ENCODE data around the gene MBL2. TPM values are rescaled to one million over a fixed set of nuclear protein-coding genes. Genes with fewer than 3 reads are reported as not detected.

The MBL2 gene
- total RNA-seq, 1 experiment from 2014 or later = not detected

DNA sequence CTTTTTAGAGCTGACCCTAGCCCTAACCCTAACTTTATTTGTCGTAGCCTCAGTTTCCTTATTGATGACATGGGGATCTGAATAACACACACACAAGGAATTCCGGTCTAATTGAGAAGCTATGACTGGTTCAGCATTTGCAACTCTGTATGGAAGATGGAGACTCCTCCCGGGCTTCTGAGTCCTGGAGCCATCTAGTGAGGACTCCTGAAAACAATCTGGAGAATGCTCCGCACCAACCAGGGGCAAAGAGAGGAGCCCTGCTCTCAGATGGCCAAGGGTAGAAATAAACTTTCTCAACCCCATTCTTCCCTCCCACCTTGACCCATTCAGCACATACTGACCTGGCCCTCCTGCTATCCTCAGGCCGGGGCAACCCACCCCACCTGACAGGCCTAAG, 26.4 kb downstream of the MBL2 start:
- Histone ChIP-seq H3K9me2 (replicated peaks; ENCODE audit: low read length) (no peaks in the 10 kb centered on the region), H3K9me3 (ENCODE audit: low read length) (no peaks in the 10 kb centered on the region), H2AFZ (ENCODE audit: low read length) (no peak overlapping the region), H3K4me3 (ENCODE audit: low read length) (no peak overlapping the region), H3K9ac (ENCODE audit: low read length) (no peak overlapping the region), H3F3A (ENCODE audit: low read length, unreplicated experiment) (no peaks in the 10 kb centered on the region), H3K79me2 (ENCODE audit: low read length) (no peaks in the 10 kb centered on the region), H4K20me1 (ENCODE audit: low read length) (no peaks in the 10 kb centered on the region), H3K36me3 (ENCODE audit: low read depth, low read length) (no peaks in the 10 kb centered on the region), H3K27me3 (ENCODE audit: low read length) (no peaks in the 10 kb centered on the region), H3K4me2 (ENCODE audit: low read length) (no peak overlapping the region), H3K4me1 (ENCODE audit: insufficient read depth, low read length) (no peaks in the 10 kb centered on the region), H3K27ac (ENCODE audit: low read length) (no peak overlapping the region)
- POLR2A ChIA-PET (ENCODE audit: unreplicated experiment) = interaction anchor here (0.6 kb wide), 1 partner anchor 10 kb away, joined by 3 read pairs; no protein-coding TSS in a partner anchor
- TF ChIP-seq, protein P1, sequence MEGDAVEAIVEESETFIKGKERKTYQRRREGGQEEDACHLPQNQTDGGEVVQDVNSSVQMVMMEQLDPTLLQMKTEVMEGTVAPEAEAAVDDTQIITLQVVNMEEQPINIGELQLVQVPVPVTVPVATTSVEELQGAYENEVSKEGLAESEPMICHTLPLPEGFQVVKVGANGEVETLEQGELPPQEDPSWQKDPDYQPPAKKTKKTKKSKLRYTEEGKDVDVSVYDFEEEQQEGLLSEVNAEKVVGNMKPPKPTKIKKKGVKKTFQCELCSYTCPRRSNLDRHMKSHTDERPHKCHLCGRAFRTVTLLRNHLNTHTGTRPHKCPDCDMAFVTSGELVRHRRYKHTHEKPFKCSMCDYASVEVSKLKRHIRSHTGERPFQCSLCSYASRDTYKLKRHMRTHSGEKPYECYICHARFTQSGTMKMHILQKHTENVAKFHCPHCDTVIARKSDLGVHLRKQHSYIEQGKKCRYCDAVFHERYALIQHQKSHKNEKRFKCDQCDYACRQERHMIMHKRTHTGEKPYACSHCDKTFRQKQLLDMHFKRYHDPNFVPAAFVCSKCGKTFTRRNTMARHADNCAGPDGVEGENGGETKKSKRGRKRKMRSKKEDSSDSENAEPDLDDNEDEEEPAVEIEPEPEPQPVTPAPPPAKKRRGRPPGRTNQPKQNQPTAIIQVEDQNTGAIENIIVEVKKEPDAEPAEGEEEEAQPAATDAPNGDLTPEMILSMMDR (conservative IDR thresholded peaks at IDR 0.05; ENCODE audit: low read depth, low read length) = no peak
- TF ChIP-seq EZH2 (IDR thresholded peaks at IDR 0.05; ENCODE audit: low read length, unreplicated experiment) = no peak
- intact Hi-C loops (cut with micrococcal nuclease) = no loop called here
- ATAC-seq (no peak), DNase-seq (no peak)
- CTCF ChIA-PET = no interaction called here
- no TSS peak for BruUV-seq (replicated peaks)

DNA sequence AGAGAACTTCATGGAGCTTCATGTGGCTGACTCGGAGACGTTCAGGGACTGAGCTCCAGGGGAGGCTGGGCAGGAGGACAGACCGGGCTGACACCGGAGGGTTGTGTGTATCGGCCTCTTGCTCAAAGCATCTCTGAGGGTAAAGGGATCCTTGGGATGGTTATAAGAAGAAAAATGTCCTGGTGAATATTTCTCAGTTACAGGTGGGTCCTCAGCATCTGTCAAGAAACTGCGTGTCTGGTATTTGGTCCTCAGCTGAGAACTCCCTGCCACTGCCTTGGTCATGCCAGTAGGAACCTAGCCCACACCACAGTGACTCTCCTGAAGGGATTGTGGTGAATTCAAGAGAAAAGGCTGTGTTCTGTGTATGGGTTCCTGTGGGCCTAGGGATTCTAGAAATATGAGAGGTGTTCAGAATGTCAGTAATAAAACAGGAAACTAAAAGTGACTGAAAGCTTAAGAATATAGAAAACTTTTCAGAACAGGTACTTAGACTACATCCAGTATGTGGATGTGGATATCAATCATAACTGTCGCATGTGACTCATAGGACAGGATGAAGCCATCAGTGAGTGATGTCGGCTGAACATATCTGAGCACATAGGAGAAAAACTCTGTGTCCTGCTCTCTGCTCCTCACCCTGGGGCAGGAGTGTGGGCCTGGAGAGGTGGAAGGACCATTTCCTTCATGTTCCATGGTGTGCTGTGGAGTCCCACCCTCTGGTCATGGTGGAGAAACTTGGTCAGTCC, 28.4 kb downstream of the MBL2 start:
- Histone ChIP-seq H3F3A (ENCODE audit: low read length, unreplicated experiment) (no peaks in the 10 kb centered on the region), H3K9me2 (replicated peaks; ENCODE audit: low read length) (no peaks in the 10 kb centered on the region), H3K9ac (ENCODE audit: low read length) (no peak overlapping the region), H3K79me2 (ENCODE audit: low read length) (no peaks in the 10 kb centered on the region), H3K9me3 (ENCODE audit: low read length) (no peaks in the 10 kb centered on the region), H3K36me3 (ENCODE audit: low read depth, low read length) (no peaks in the 10 kb centered on the region), H3K27me3 (ENCODE audit: low read length) (no peaks in the 10 kb centered on the region), H3K27ac (ENCODE audit: low read length) (no peak overlapping the region), H4K20me1 (ENCODE audit: low read length) (no peaks in the 10 kb centered on the region), H3K4me2 (ENCODE audit: low read length) (no peak overlapping the region), H3K4me3 (ENCODE audit: low read length) (no peak overlapping the region), H3K4me1 (ENCODE audit: insufficient read depth, low read length) (no peaks in the 10 kb centered on the region), H2AFZ (ENCODE audit: low read length) (no peak overlapping the region)
- TF ChIP-seq, protein P1 (conservative IDR thresholded peaks at IDR 0.05; ENCODE audit: low read depth, low read length) = no peak
- TF ChIP-seq EZH2 (IDR thresholded peaks at IDR 0.05; ENCODE audit: low read length, unreplicated experiment) = no peak
- no peak for TF ChIP-seq EZH2phosphoT487 (IDR thresholded peaks at IDR 0.05; ENCODE audit: borderline replicate concordance, low read length)
- peak; percentile 86 for DNase-seq
- ATAC-seq = peak; percentile 72
- intact Hi-C loops (cut with micrococcal nuclease) = loop anchor here (5.0 kb wide), 1 partner anchor 138 kb away; no protein-coding TSS in a partner anchor
- BruUV-seq (replicated peaks) = no TSS peak
- ChIA-PET CTCF (no interaction called here), POLR2A (ENCODE audit: unreplicated experiment) (no interaction called here)

DNA sequence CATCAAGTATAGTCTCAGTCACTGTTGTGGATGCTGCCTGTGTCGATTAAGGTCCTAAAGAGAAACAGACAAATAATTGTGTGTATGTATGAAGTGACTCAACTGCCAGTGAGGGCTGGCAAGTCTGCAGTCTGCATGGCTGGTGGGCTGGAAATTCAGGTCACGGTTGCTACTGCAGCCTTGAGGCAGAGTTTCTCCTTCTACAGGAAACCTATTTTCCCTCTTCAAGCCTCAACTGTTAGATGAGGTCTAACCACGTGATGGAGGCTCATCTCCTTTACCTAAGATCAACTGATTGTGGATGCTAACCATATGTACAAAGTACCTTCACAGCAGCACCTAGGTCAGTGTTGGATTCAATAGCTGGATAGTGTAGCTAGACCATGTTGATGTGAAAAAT, 29.9 kb downstream of the MBL2 start:
- no TSS peak for BruUV-seq (replicated peaks)

More for the DNA sequence above, 29.9 kb downstream of the MBL2 start:
- H3K27me3 ChIP-seq (ENCODE audit: low read length) = no peaks in the 10 kb centered on the region
- TF ChIP-seq, protein P1 (conservative IDR thresholded peaks at IDR 0.05; ENCODE audit: low read depth, low read length) = no peak
- no peak for TF ChIP-seq EZH2phosphoT487 (IDR thresholded peaks at IDR 0.05; ENCODE audit: borderline replicate concordance, low read length)
- H3K9me3 ChIP-seq (ENCODE audit: low read length) = no peaks in the 10 kb centered on the region
- no peaks in the 10 kb centered on the region for H3K9me2 ChIP-seq (replicated peaks; ENCODE audit: low read length)
- no peaks in the 10 kb centered on the region for H3F3A ChIP-seq (ENCODE audit: low read length, unreplicated experiment)
- no peaks in the 10 kb centered on the region for H3K4me1 ChIP-seq (ENCODE audit: insufficient read depth, low read length)
- ChIA-PET CTCF (interaction anchor here (0.6 to 1.0 kb wide), 2 partner anchors 38 to 40 kb away, joined by 3 read pairs; no protein-coding TSS in a partner anchor), POLR2A (ENCODE audit: unreplicated experiment) (no interaction called here)
- ATAC-seq (no peak), DNase-seq (no peak)
- no peaks in the 10 kb centered on the region for H3K79me2 ChIP-seq (ENCODE audit: low read length)
- H3K4me2 ChIP-seq (ENCODE audit: low read length) = no peak overlapping the region
- no peaks in the 10 kb centered on the region for H4K20me1 ChIP-seq (ENCODE audit: low read length)
- intact Hi-C loops (cut with micrococcal nuclease) = loop anchor here (5.0 kb wide), 1 partner anchor 140 kb away; no protein-coding TSS in a partner anchor
- H3K27ac ChIP-seq (ENCODE audit: low read length) = no peak overlapping the region
- H3K9ac ChIP-seq (ENCODE audit: low read length) = no peak overlapping the region
- no peak overlapping the region for H2AFZ ChIP-seq (ENCODE audit: low read length)
- no peaks in the 10 kb centered on the region for H3K36me3 ChIP-seq (ENCODE audit: low read depth, low read length)
- no peak overlapping the region for H3K4me3 ChIP-seq (ENCODE audit: low read length)

Data from PC-3 (cell line).